Activated CD4-positive, alpha-beta T cell treated with anti-CD3 and anti-CD28 coated beads, Interleukin-2, amount 50 U/mL, for 24 hours (primary cell): ENCODE results near the gene NUP133.
"Not testable (repeated sequence)": the region's sequence is repeated elsewhere in the genome, so short reads cannot be mapped to it uniquely, and the experiment has no call there.

Experiments
- DNase-seq, 2 donors: peaks; one replicate each; pipeline ENCODE4 v3.0.0-alpha.2; 2020; ENCODE audit warnings: low read depth in 1 of 2, low spot score in 1 of 2

Gene NUP133

DNA sequence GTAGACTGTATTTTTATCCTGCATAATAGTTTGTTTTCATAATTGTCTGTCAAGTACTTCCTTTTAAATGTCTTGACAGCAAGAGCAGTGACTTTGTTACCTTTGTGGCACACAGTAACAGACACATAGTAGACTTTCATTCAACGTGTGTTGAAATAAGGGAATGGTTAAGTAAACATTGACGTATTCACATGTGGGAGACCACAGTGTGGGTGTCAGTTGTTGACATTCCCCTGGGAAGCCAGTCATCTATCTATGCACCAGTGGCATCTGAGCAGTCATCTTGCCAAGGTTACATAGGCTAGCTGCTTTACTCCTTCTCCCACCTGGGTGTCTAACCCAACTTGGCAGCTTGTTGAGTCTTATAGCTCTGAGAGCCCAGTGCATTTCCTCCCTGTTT lies 1.4 kb upstream of the NUP133 start:
- no peak for DNase-seq

DNA sequence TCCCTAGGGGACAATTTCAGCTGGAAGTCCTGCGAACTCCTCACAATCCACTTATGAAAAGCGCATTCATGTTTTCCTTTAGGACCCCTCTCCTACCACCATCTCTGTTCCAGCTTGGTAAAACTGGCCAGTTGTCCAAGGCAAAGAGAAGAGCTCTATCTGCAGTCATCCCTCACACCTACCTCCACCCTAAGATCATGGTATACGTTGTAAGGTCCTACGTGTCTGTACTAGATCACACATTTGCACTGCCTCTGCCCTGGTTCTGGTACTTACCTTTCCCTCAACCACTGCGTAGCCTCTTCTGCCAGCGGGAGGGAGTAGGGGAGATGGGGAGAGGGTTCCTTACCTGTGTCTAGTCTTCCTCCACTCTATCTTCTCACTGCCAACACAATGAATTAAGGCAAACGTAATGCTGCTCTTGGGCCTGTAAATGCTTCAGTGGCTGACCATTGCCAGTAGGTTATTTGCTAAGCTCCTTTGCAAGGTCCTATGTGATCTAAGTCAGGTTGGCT lies 739 bp upstream of the NUP133 start:
- DNase-seq: no peak

DNA sequence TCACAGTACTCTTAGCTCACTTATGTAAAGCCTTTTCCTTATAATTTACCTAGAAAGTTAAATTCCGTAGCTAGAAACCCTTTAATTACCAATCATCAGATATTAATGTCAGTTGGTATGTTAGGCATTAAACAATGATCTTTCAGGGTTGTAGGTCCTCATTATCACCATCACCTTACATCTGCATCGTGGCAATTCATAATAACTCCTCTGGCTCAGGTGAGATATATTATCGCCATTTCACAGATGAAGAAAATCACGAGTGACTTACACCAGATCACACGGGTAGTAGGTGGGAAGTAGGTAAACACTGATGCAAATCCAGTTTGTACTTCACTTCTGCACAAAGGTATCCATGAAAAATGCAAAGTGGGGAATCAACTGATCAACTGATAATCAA lies 639 bp downstream of the NUP133 start:
- no peak for DNase-seq

DNA sequence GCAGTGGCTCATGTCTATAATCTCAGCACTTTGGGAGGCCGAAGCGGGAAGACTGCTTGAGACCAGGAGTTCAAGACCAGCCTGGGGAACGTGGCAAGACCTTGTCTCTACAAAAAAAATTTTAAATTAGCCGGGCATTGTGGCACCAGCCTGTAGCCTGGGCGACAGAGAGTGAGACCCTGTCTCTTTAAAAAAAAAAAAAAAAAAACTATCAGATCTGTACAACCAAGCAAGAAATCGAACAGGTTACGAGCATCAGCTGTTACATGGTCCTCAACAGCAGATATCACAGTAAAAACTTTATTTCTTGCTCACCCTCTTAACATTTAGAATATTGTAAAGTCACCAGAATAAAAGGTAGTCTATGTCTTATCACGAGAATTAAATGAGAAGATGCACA lies 1.5 kb downstream of the NUP133 start:
- no peak for DNase-seq

- no peak for DNase-seq
Measured at GRCh38 chr1:229495782-229496181, 12.4 kb downstream of the NUP133 start.

GRCh38 chr1:229487181-229487580 lies 21.0 kb downstream of the NUP133 start:
- DNase-seq: no peak

GRCh38 chr1:229485318-229485717 lies 22.8 kb downstream of the NUP133 start:
- no peak for DNase-seq

DNA sequence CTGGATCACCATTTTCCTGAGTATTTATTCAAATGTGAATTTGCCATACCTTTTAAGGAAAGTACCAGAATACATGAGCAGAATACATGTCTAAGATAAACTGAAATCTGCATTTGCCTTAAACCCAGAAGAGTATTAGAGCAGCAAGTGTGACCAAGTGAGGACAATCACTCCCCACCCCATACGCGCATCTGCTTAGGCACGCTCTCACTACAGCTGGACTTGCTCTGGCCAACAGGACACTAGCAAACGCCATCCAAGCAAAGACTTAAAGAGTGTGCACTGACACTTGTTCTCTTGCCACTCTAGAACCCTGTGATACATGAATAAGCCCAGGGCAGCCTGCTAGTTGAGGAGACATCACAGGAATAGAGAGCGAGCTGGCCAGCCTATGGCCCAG lies 25.6 kb downstream of the NUP133 start:
- DNase-seq: no peak

DNA sequence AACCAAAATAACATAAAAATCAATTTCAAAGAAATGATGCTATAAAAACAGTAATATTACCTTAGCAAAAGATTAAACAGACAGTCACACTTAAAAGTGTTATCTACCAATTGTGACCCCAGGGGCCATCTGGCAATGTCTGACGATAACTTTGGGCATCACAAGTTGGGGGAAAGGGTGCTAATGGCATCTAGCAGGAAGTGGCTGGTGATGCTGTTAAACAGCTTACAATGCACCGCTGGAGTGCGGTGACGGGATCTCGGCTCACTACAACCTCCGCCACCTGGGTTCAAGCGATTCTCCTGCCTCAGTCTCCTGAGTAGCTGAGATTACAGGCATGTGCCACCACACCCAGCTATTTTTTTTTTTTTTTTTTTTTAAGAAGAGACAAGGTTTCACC lies 27.6 kb downstream of the NUP133 start:
- no peak for DNase-seq

- no peak for DNase-seq
Measured at GRCh38 chr1:229479660-229480399, 28.3 kb downstream of the NUP133 start.

- DNase-seq: no peak
Measured at GRCh38 chr1:229478852-229479251, 29.3 kb downstream of the NUP133 start.

- not testable (repeated sequence) for DNase-seq
Measured at GRCh38 chr1:229475859-229476258, 32.3 kb downstream of the NUP133 start.

GRCh38 chr1:229474509-229474908 lies 33.6 kb downstream of the NUP133 start:
- no peak for DNase-seq

DNA sequence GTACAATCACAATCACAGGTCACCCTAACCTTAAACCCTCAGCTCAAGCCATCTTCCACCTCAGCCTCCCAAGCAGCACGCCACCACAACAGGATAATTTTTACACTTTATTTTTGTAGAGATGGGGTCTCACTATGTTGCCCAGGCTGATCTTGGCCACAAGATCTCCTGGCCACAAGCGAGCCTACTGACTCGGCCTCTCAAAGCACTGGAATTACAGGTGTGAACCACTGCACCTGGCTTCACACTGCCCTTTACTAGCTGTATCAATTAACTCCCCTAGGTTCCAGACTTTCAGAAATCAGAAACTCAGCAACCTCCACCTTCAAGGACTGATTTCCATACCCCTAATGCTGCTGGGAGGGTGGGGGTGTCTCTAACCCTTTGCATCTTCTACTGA lies 37.0 kb downstream of the NUP133 start:
- no peak for DNase-seq

GRCh38 chr1:229470406-229471043 lies 37.6 kb downstream of the NUP133 start:
- DNase-seq: no peak

DNA sequence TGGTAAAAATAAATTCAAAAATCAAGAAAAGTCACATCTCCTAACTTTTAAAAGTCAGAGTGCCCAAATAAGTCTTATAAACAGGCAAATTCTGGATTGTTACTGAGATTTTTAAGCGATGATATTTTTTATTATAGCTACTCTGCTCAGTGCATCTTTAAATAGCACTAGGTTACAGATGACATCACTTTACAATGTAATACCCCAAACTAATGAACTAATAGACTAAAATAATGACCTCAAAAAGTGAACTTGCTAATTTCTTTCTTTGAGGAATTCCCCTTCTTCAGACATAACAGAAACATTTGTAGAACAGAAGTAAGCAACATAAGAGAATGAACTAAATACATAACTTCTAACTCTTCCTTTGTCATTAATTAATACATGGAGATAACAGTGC lies 41.3 kb downstream of the NUP133 start:
- no peak for DNase-seq

DNA sequence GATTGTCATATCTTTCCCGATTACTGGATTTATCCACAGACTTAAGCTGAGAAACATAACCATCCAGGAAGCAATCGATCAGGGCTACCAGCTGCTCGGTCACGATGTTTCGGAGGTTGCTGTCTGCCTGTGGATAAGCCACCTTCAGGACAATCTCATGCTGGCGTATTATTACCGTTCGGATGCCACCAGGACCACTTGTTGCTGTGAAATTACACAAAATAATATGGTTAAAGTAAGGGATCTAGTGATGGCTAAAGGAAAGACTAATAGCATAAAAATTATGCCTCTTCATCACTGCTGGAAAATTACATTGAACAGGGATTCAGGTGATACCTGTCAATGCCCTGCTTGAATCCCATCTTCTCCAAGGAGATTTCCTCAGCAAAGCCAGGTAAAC lies 43.5 kb downstream of the NUP133 start:
- no peak for DNase-seq

GRCh38 chr1:229461032-229461668 lies 47.0 kb downstream of the NUP133 start:
- no peak for DNase-seq

GRCh38 chr1:229459815-229460214 lies 48.3 kb downstream of the NUP133 start:
- DNase-seq: no peak

- no peak for DNase-seq
Measured at GRCh38 chr1:229457436-229457835, 50.7 kb downstream of the NUP133 start.

DNA sequence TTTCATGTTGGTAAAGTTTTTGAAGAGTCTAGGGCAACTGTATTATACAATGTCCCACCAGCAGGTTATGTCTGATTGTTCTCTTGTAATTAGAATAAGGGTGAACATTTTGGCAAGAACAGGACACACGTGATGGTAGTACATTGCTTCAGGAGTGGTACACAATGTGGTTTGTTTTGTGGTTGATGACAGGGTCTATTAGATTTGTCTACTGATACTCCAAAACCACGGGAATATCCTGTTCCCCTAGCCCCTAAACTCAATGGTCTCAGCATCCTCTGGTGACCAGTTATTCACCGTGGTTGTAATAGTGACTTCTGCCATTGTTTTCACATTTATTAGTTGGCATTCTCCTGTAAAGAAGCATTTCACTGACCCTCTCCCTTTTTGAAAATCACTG lies 52.1 kb downstream of the NUP133 start:
- no peak for DNase-seq

DNA sequence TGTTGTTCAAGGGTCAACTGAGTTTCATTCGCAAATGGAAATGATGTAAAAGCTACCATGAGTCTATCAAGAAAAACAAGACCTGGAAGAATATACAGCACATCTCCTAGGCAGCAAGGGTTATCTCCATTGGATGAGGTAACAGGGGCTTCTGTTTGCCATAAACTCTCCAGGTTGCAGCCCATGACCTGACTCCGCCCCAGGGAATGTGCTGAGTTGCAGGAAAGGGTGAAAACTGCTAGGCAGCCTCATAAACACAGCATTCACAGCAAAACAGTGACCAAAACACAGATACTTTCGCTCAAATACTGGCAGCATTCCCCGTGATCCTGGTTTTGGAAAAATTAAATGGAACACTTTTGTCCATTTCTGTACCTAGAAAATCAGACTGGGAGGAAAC lies 54.1 kb downstream of the NUP133 start:
- no peak for DNase-seq
